Posterior cingulate gyrus (tissue), 11 donors: ENCODE data around the gene FAM156A.
"Not testable (repeated sequence)": the region's sequence is repeated elsewhere in the genome, so short reads cannot be mapped to it uniquely, and the experiment has no call there.

Experiments
- DNase-seq, 10 donors: peaks; one replicate each; pipeline versions ENCODE4 v3.0.0 to v3.0.0-alpha.2; 2020 to 2021; ENCODE audit warnings: mixed read lengths in 3 of 10
- intact Hi-C: fragments of 100-400 bp; cut with DNase I; formaldehyde crosslinking; loops from one replicate; pipeline ENCODE4 v1.15.1; 2023

The FAM156A gene

GRCh38 chrX:52958113-52958959 lies at the start of gene FAM156A:
Gene FAM156A, minus strand, starts transcription at chrX:52958518. Its CDS starts 9,930 bp downstream, at chrX:52948588.
- not testable (repeated sequence) for DNase-seq

GRCh38 chrX:53005327-53005726 lies 47.0 kb upstream of the FAM156A start:
- no peak for DNase-seq
- intact Hi-C loops = no loop called here

More at GRCh38 chrX:52958113-52958959, at the start of gene FAM156A:
- intact Hi-C loops = not testable (repeated sequence)

- no peak for DNase-seq
- intact Hi-C loops = no loop called here
Observed at GRCh38 chrX:53004811-53005210, 46.5 kb upstream of the FAM156A start.

GRCh38 chrX:53004038-53004437 lies 45.7 kb upstream of the FAM156A start:
- no peak for DNase-seq
- intact Hi-C loops = no loop called here

GRCh38 chrX:53003111-53003510 lies 44.8 kb upstream of the FAM156A start:
- no peak for DNase-seq
- intact Hi-C loops = no loop called here

GRCh38 chrX:53001958-53002357 lies 43.6 kb upstream of the FAM156A start:
- intact Hi-C loops = no loop called here
- DNase-seq = no peak

- intact Hi-C loops = no loop called here
- peak in 1 of 10 donors; percentile 63 for DNase-seq
Observed at GRCh38 chrX:53000447-53001135, 42.3 kb upstream of the FAM156A start.

- no peak for DNase-seq
- intact Hi-C loops = no loop called here
Observed at GRCh38 chrX:52995987-52996331, 37.6 kb upstream of the FAM156A start.

- DNase-seq = peak; percentile 87 to 99 (median 92)
Observed at GRCh38 chrX:52995135-52995986, 37.0 kb upstream of the FAM156A start.

GRCh38 chrX:52990848-52991247 lies 32.5 kb upstream of the FAM156A start:
- no peak for DNase-seq
- intact Hi-C loops = no loop called here

More at GRCh38 chrX:52995135-52995986, 37.0 kb upstream of the FAM156A start:
- intact Hi-C loops = no loop called here

GRCh38 chrX:52990011-52990631 lies 31.8 kb upstream of the FAM156A start:
- intact Hi-C loops = not testable (repeated sequence)
- peak in 7 of 10 donors; percentile 30 to 83 (median 39) for DNase-seq

- intact Hi-C loops = no loop called here
- DNase-seq = peak in 1 of 10 donors; percentile 58
Observed at GRCh38 chrX:52988985-52989917, 30.9 kb upstream of the FAM156A start.

- no peak for DNase-seq
- intact Hi-C loops = no loop called here
Observed at GRCh38 chrX:52983321-52984000, 25.1 kb upstream of the FAM156A start.

- no peak for DNase-seq
- intact Hi-C loops = no loop called here
Observed at GRCh38 chrX:52979993-52980392, 21.7 kb upstream of the FAM156A start.

- intact Hi-C loops = no loop called here
- no peak for DNase-seq
Observed at GRCh38 chrX:52979568-52979967, 21.2 kb upstream of the FAM156A start.

GRCh38 chrX:52977953-52978352 lies 19.6 kb upstream of the FAM156A start:
- intact Hi-C loops = no loop called here
- no peak for DNase-seq

GRCh38 chrX:52975576-52975975 lies 17.3 kb upstream of the FAM156A start:
- DNase-seq, intact Hi-C loops: not testable (repeated sequence)

GRCh38 chrX:52974336-52974992 lies 16.1 kb upstream of the FAM156A start:
- intact Hi-C loops, DNase-seq: not testable (repeated sequence)
